Measurements from ENCODE around the gene MUTYH. TPM values are rescaled to one million over a fixed set of nuclear protein-coding genes. Genes with fewer than 3 reads are reported as not detected.

The MUTYH gene
- total RNA-seq, 1 donor from 2014 or later: 63.0 TPM

DNA sequence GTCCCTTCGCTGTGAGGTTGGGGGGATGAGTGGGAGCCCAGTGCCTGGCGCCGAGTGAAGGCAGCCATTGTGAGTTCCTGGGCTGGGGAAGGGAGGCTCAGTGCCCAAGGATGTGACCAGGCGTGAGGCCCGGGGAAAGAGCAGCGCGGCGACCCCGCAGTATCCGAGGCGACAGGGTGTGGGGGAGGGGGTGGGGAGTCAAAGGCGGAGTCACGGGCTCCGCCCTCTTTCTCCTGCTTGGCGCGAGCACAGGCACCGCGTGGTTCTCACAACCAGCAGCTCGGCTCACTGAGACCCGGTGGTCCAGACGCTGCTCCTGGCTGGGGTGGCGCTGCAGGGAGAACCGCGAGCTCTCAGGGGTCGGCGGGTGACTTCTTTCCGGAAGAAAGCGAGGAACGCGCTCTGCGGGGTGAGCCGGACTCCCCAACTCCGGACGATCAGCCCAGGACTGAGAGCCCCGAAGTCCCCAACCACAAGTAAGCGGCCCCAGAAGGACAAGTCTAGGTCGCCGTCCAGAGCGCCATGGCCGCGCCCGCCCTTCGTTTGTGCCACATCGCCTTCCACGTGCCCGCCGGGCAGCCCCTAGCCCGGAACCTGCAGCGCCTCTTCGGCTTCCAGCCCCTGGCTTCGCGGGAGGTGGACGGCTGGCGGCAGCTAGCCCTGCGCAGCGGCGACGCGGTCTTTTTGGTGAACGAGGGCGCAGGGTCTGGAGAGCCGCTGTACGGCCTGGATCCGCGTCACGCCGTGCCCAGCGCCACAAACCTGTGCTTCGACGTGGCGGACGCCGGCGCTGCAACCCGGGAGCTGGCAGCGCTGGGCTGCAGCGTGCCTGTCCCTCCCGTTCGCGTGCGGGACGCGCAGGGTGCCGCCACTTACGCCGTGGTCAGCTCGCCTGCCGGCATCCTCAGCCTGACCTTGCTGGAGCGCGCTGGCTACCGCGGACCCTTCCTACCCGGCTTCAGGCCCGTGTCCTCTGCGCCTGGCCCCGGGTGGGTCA lies 13.3 kb downstream of the MUTYH start, which contains the start of gene HPDL:
Gene HPDL (plus strand): TSS at position 269 of the 997 bp plus-strand sequence. CDS start 254 bp downstream, at position 523.
- CTCF ChIA-PET: interaction anchor here (0.8 to 1.2 kb wide), 2 partner anchors 22 to 167 kb away, joined by 3 to 5 read pairs; no protein-coding TSS in a partner anchor
- peaks cover 18% of the 10 kb centered on the region for H3K4me1 Mint-ChIP-seq
- intact Hi-C loops (cut with micrococcal nuclease): loop anchor here (1.0 kb wide), 2 partner anchors 12 to 21 kb away; no protein-coding TSS in a partner anchor

GRCh38 chr1:45325851-45326506 lies 14.3 kb downstream of the MUTYH start:
- POLR2A ChIA-PET: interaction anchor here (0.7 to 3.3 kb wide), 7 partner anchors 14 to 614 kb away, joined by 3 to 45 read pairs (median 6); partner anchors contain the start of genes MUTYH, RPS8 and TOE1
- Mint-ChIP-seq H3K4me1 (peaks cover 18% of the 10 kb centered on the region), H3K36me3 (ENCODE audit: low read depth) (peaks cover 12% of the 10 kb centered on the region), H3K4me3 (peak overlapping the region; percentile 83), H3K9me3 (no peaks in the 10 kb centered on the region), H3K27ac (no peak overlapping the region), H3K27me3 (no peaks in the 10 kb centered on the region)
- DNase-seq (no peak), ATAC-seq (ENCODE audit: low read depth) (no peak)
- CTCF ChIA-PET: interaction anchor here (1.2 kb wide), 1 partner anchor 167 kb away, joined by 5 read pairs; no protein-coding TSS in a partner anchor
- TF ChIP-seq, protein P1, sequence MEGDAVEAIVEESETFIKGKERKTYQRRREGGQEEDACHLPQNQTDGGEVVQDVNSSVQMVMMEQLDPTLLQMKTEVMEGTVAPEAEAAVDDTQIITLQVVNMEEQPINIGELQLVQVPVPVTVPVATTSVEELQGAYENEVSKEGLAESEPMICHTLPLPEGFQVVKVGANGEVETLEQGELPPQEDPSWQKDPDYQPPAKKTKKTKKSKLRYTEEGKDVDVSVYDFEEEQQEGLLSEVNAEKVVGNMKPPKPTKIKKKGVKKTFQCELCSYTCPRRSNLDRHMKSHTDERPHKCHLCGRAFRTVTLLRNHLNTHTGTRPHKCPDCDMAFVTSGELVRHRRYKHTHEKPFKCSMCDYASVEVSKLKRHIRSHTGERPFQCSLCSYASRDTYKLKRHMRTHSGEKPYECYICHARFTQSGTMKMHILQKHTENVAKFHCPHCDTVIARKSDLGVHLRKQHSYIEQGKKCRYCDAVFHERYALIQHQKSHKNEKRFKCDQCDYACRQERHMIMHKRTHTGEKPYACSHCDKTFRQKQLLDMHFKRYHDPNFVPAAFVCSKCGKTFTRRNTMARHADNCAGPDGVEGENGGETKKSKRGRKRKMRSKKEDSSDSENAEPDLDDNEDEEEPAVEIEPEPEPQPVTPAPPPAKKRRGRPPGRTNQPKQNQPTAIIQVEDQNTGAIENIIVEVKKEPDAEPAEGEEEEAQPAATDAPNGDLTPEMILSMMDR (IDR thresholded peaks at IDR 0.05): no peak
- intact Hi-C loops (cut with micrococcal nuclease): loop anchor here (1.0 kb wide), 2 partner anchors 13 to 20 kb away; no protein-coding TSS in a partner anchor

More for the DNA sequence above, 13.3 kb downstream of the MUTYH start, which contains the start of gene HPDL:
- peak; percentile 93 for ATAC-seq (ENCODE audit: low read depth)
- Mint-ChIP-seq H3K36me3 (ENCODE audit: low read depth) (peaks cover 13% of the 10 kb centered on the region), H3K9me3 (no peaks in the 10 kb centered on the region), H3K4me3 (peak within 1 kb of the TSS; percentile 83), H3K27ac (peak within 1 kb of the TSS; percentile 53), H3K27me3 (no peaks in the 10 kb centered on the region)
- DNase-seq: peak; percentile 49
- POLR2A ChIA-PET: interaction anchor here (0.6 to 3.3 kb wide), 9 partner anchors 13 to 605 kb away, joined by 3 to 45 read pairs (median 6); partner anchors contain the start of genes MUTYH, RPS8 and TOE1
- TF ChIP-seq, protein P1 (IDR thresholded peaks at IDR 0.05): no peak

GRCh38 chr1:45322486-45323040 lies 17.7 kb downstream of the MUTYH start:
- ChIA-PET POLR2A (interaction anchor here (0.7 kb wide), 1 partner anchor 19 kb away, joined by 7 read pairs; no protein-coding TSS in a partner anchor), CTCF (no interaction called here)
- H3K4me1 Mint-ChIP-seq: peaks cover 9% of the 10 kb centered on the region
- no peaks in the 10 kb centered on the region for H3K27me3 Mint-ChIP-seq
- no peak for DNase-seq
- intact Hi-C loops (cut with micrococcal nuclease): no loop called here
- H3K4me3 Mint-ChIP-seq: no peak overlapping the region
- H3K36me3 Mint-ChIP-seq (ENCODE audit: low read depth): no peaks in the 10 kb centered on the region
- TF ChIP-seq, protein P1 (IDR thresholded peaks at IDR 0.05): no peak
- no peak overlapping the region for H3K27ac Mint-ChIP-seq
- no peaks in the 10 kb centered on the region for H3K9me3 Mint-ChIP-seq
- ATAC-seq (ENCODE audit: low read depth): no peak

DNA sequence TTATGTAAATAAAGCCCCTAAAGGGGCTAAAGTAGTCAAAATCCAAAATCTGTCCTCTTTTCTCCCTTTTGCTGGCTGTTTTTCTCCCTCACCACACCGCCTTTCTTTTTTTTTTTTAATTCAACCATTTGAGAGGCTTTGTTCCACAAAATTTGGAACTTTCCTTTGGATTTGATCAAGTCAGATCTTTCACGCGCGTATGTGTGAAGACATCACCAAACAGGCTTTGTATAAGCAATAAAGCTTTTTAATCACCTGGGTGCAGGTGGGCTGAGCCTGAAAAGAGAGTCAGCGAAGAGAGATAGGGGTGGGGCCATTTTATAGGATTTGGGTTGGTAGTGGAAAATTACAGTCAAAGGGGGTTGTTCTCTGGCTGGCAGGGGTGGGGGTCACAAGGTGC lies 18.8 kb downstream of the MUTYH start:
- Mint-ChIP-seq H3K4me3 (no peak overlapping the region), H3K9me3 (no peaks in the 10 kb centered on the region), H3K36me3 (ENCODE audit: low read depth) (no peaks in the 10 kb centered on the region), H3K4me1 (peaks cover 6% of the 10 kb centered on the region), H3K27me3 (no peaks in the 10 kb centered on the region), H3K27ac (no peak overlapping the region)
- TF ChIP-seq, protein P1 (IDR thresholded peaks at IDR 0.05): no peak
- CTCF ChIA-PET: no interaction called here
- DNase-seq (no peak), ATAC-seq (ENCODE audit: low read depth) (no peak)
- intact Hi-C loops (cut with micrococcal nuclease): no loop called here
- POLR2A ChIA-PET: interaction anchor here (1.0 to 1.6 kb wide), 2 partner anchors 16 to 18 kb away, joined by 3 to 6 read pairs; partner anchors contain the start of genes MUTYH and TOE1

Measured in activated B cell treated with CpG ODN at 0.5 μM for 24 hours (primary cell).